Hippocampal formation (tissue), 2 donors: ENCODE data around the gene HMGN5.
A peak's percentile ranks its signal among the peaks of the same experiment; 100 is the strongest.

Experiments
- DNase-seq, 2 donors: peaks; one replicate each; lab custom pipeline; 2025; lab: John Stamatoyannopoulos, UW

The HMGN5 gene, protein sequence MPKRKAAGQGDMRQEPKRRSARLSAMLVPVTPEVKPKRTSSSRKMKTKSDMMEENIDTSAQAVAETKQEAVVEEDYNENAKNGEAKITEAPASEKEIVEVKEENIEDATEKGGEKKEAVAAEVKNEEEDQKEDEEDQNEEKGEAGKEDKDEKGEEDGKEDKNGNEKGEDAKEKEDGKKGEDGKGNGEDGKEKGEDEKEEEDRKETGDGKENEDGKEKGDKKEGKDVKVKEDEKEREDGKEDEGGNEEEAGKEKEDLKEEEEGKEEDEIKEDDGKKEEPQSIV

DNA sequence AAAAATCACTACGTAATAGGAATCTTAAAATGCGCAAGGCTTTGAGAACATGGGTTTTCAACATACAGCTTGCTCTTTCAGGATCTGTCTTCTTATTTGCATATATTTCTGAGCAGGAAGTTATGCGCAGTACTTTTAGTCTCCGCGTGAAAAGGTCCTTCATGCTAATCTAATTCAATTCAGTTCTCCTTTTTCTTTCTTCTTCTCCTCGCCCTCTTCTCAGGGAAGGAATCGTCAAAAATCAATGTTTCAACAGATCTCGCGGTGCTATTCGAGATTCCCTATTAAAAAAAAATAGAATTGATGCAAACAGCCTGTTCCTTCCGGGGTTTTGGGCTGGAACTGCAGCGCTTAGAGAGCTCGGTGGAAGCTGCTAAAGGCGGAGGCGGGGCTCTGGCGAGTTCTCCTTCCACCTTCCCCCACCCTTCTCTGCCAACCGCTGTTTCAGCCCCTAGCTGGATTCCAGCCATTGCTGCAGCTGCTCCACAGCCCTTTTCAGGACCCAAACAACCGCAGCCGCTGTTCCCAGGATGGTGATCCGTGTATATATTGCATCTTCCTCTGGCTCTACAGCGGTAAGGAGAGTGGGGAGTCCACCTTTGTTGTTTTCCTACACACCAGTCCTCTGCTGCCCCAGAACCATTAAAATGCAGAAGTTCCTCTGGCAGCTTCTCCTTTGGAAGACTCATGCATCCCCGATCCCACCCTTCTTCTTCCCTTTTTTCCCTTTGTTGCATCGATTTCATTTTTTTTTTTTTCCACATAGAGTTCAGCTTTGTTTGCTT lies at the start of gene HMGN5, which contains the start of gene SH3BGRL:
Gene HMGN5 (minus strand): TSS at position 243 of the 785 bp plus-strand sequence. CDS start 80,364 bp downstream, outside the sequence.
Gene SH3BGRL (plus strand): TSS at position 432 of the 785 bp plus-strand sequence. CDS start 99 bp downstream, at position 531.
- DNase-seq = peak; percentile 50 to 62

DNA sequence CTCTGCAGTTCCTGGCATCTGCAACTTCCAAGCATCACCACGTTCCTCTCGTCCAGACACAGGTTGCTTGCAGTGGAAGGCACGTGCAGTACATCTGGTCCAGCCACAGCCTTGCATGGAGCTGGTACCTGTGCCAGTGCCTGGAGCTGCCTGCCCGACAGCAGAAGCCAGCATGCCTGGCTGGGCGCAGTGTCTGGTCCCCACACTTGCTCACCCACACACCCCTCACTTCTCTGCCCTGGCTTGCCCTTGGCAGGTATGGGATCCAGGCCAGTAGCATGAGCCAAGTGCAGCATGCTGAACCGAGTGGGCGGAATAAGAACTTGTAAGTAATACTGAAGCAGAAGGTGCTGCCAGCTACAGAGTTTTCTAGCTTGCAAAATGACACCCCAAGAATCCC lies 40.0 kb upstream of the HMGN5 start:
- DNase-seq = no peak

DNA sequence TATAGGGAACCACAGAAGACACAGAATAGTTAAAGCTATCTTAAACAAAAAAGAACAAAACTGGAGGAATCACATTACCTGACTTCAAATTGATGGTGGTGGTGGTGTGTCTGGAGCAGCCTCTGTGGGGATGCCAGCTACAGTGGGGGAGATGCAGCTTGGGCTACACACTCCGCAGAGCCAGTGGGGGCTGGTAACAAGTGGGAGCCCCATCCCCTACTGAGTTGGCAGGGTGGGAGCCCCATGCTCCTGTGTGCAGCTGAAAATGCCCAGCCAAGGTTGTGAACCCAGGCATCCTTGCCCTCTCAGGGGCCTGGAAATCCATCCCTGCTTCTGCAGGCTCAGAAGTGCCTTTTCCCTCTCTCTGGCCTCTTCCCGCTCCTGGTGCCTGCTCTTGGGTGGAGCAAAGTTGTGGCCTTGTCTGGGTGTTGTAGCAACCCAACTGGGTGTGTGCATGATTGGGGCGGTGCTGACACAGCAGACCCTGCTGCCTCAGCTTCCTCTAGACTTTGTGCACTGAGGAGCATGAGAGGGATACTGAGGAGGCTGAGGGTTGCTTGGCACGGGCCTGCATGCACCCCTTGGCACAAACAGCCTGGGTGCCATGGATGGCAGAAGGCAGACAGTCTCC lies 39.1 kb upstream of the HMGN5 start:
- DNase-seq = no peak

DNA sequence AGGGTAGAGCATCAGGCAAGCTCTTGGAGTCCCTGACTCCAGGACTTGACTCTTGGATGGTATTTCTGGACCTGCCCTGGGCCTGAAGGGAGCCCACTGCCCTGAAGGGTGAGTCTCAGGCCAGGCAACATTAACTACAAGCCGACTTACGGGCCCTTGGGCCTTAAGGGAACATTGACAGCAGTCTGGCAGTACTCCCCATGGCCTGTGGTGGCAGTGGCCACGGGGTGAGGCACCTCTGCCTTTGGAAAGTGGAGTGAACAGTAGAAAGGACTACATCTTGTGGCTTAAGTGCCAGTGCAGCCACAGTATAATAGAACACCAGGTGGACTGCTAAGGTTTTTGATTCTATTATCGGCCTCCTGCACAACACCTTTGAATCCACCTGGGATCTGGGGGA lies 36.5 kb upstream of the HMGN5 start:
- DNase-seq = no peak

DNA sequence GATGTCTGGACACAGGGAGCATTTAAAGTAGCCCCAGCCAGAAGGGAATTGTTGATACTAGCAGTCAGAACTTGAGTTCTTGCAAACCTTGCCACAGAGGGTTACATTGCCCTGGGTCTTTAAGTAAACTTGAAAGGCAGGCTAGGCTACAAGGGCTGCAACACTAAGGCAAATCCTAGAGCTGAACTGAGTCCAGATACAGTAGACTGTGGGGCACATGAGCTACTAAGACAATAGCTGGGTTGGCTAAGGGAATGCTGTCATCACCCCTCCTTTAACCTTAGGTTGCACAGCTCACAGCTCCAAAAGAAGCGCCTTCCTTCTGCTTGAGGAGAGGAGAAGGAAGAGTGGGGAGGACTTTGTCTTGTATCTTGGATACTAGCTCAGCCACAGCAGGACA lies 35.8 kb upstream of the HMGN5 start:
- DNase-seq = no peak

DNA sequence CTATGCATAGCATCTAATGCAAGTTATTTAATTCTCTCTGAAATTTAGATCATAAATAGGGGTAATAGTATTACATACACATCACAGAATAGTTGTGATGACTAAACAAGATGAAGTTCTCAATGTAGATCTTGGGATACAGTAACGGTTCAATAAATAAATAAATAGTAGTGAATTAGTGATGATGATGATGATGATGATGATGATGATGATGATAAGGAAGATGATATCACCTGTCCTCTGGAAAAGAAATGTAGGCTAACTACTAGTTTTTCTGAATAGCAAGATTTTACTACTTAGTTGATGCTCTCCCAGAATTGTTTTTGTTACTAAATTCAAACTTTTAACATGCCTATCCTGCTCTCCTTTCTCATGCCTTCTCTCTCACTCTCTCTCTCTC lies 30.5 kb upstream of the HMGN5 start:
- DNase-seq = no peak

DNA sequence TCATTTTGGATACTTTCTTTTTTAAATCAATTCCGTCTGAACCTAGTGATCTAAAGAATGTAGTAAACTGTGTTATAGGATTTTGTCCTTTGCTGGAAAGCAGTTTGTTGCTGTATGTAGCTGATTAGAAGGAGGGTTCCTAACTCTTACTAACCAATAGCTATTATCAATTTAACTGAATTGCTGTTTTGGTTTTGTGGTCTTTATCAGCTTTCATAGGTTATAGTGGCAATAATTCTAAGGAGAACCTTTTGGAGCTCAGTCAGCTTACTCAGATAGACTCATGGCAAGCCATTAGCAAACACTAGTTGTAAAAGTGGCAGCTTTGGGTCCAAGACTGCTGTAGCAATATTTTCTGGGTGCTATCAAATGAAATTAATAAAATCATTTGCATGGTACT lies 29.8 kb upstream of the HMGN5 start:
- DNase-seq = no peak

DNA sequence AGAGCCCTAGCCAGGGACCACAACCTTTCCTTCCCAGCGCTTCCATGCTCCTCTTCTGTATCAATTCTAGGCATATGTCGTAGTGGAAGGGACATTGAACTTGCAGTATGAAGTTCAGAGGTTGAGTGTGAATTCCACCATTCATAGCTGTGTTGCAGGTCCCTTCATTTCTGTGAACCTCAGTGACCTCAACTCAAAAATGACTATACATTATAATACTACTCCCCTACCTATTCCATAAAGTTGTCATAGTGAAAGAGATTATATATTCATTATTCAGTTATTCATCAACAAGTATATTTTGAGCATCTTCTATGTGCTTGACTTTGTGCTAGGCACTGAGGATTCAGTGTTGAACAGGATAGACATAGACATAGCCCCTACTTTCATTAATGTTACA lies 28.2 kb upstream of the HMGN5 start:
- DNase-seq = no peak

DNA sequence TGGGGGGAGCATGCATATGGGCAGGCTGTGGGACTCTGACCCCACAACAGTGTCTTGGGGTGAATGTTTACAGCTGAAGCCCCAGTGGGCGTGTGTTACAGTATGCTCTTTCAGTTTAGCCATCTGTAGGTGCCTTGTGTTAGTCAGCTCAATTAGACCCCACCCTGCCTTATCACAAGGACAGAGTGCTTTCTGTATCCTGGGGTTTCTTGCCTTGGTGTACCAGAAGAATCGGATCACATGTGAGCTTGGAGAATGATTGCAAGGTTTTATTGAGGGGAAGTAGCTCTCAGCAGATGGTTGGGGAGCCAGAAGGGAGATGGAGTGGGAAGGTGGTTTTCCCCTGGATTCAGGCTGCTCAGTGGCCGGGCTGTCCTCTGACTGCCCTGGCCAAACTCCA lies 27.5 kb upstream of the HMGN5 start:
- DNase-seq = no peak

DNA sequence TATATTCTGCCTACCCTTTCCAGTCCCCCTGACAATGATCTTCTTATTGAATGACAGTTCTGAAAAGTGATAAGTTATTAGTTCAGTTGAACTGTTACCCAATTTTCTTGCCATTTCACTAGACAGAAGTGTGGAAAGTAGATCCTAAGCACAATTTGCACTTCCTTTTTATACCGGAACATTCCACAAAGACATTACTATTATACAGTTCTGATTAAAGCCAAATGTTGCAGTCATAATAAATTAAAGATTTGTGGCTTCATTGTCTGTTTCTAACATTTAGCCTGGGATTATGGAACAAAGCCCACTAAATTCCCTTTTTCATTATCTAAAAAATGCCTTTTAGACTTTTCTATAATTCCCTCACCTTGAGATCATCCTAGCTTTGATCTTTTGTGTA lies 14.0 kb upstream of the HMGN5 start:
- DNase-seq = no peak

DNA sequence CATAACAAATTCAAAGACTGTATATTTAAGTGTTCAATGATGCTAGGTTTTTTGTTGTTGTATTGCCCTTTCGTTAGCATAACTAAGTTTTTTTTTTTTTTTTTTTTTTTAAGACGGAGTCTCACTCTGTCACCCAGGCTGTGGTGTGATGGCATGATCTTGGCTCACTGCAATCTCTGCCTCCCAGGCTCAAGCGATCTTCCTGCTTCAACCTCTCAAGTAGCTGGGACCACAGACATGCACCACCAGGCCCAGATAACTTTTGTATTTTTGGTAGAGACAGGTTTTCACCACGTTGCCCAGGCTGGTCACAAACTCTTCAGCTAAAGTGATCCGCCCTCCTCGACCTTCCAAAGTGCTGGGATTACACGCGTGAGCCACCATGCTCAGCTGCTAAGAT lies 7.2 kb upstream of the HMGN5 start:
- no peak for DNase-seq

DNA sequence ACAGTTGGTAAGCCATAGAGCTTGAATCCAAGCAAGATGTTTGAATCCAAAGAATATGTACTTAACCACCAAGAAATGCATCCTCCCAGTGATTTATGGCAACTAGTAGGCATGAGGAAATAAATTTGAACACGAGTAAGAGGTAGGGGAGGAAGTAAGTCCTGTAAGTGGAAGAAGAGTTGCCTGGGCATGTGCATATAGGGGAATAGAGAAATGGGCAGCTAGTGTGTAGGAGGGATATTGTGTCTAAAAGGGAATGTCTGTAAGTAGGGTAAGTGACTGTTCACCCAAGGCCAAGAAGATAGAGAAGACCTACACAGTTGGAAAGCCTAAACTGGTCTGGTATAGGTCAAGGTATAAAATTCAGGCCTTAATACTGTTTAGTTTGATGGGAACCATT lies 4.8 kb upstream of the HMGN5 start:
- DNase-seq = no peak

DNA sequence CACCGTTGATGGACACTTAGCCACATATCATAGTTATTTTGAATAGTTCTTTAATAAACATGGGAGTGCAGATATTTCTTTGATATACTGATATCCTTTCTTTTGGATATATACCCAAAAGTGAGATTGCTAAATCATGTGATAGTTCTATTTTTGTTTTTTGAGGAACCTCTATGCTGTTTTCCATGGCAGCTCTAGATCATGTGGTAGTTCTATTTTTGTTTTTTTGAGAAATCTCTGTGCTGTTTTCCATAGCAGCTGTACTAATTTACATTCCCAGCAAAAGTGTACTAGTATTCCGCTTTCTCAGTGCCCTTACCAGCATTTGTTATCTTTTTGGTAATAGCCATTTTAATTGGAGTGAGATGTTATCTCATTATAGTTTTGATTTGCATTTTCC lies 3.8 kb upstream of the HMGN5 start:
- no peak for DNase-seq

DNA sequence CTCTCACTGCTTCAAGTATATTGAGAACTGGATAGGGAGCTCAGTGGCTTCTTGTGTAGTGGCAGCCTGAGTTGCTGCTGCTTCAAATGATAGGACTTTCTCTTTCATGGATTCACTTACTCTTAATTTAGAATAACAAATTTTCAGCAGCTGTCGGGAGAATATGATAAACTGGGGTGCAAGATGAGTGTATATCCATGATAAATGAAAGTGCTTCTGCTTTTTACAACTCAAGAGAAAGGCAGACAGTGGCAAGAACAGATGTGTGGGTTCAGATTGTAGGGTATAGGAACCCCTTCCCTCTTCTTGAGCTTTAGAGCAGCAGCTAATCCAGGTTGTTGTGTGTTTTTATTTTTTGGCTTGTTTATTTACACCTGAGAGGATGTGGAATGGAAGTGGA lies 1.2 kb upstream of the HMGN5 start:
- no peak for DNase-seq

DNA sequence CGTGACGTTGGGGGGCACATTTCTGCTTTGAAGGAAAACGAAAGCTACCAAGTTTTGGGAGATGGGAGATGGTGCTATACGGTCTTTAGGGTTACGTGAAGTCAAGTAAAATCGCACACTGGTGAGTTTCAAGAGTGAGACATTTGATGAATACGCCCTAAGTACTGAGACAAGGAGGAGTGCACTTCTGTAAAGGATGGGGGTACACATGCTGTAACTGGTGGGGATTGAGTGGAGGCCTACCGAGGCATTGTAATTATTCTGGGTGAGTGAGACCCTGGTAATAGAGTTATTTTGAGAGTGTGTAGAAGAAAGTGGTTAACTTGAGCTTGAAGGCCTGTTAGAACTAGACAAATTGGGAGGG lies 725 bp upstream of the HMGN5 start:
- peak in 1 of 2 donors; percentile 4 for DNase-seq

DNA sequence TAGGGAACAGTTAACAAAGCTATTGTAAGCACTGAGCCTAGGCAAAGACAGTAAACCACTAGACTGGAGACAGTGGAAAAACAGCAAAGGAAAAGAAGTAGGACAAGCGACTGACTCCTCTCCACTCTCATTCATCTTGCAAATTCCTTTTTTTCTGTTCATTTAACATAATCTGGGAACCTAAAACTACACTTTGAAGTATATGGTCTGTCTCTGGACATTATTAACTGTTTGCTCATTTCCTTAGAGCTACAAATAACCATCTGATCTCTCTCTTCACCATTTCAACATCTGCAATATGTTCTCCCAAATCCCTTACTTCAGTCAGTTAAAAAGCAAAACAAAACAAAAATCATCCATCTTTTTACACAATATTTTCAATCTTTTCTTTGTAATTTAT lies 642 bp downstream of the HMGN5 start:
- no peak for DNase-seq

DNA sequence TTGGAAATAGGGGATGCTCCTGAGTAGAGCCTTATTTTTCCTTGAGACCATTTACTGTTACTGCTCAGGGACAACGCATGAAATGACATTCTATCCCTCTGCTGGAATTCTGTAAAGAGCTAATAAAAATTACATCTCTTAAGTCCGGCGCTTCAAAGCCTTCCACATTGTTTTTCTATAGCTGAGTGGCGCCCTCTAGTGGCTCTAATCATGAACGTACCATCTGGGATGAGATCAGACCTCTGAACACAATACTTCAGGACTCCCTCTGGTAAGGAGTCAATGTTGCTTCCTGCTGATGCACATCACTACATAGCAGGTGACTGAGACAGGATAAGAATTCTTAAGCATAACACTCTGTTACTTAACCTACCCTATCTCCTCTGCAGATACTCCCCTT lies 6.0 kb downstream of the HMGN5 start:
- DNase-seq = peak; percentile 1 to 26

DNA sequence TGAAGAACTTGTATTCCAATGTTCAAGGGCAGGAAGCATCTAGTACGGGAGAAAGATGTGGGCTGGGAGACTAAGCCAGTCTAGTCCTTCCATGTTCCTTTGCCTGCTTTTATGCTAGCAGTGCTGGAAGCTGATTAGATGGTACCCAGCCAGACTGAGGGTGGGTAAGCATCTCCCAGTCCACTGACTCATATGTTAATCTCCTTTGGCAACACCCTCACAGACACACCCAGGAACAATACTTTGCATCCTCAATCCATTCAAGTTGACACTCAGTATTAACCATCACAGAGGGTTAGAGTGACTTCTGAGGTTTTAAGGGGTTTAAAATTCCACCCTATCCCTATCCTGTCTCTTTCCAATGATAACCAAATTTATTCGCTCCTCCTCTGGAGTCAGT lies 6.5 kb downstream of the HMGN5 start:
- DNase-seq = no peak

DNA sequence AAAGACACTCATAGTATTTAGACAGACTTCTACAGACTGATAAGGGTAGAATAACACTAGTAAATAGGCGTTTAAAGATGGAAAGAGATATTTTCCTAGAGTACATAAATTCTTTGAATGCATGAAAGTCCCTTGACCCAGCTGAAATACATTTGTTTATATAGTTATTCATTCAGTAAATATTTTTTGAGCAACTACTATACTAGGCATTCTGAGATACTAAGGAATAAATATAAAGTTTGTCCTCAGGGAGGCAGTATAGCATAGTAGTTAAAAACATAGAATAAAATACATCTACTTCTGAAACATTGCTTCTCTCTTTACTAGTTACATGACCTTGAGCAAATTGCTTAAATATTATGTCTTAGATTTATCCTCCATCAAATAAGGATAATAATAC lies 27.4 kb downstream of the HMGN5 start:
- DNase-seq = peak in 1 of 2 donors; percentile 30

DNA sequence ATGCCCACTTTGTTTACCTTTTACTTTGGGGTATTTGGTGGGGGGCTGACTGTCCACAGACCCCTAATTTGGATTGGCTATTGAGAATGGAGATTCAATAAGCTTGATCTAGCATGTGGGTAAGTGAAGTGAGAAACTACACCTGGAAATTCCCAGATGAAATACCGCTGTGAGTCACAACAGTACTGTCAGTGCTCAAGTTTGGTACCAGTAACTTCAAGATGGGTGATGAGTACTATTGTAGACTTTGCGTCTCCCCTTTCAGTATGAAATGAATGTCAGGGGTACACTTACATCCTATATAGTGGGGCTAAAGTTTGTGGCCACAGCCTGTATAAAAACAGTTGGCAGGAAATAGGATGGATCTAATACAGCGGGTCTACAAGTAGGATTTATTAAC lies 33.3 kb downstream of the HMGN5 start:
- no peak for DNase-seq

DNA sequence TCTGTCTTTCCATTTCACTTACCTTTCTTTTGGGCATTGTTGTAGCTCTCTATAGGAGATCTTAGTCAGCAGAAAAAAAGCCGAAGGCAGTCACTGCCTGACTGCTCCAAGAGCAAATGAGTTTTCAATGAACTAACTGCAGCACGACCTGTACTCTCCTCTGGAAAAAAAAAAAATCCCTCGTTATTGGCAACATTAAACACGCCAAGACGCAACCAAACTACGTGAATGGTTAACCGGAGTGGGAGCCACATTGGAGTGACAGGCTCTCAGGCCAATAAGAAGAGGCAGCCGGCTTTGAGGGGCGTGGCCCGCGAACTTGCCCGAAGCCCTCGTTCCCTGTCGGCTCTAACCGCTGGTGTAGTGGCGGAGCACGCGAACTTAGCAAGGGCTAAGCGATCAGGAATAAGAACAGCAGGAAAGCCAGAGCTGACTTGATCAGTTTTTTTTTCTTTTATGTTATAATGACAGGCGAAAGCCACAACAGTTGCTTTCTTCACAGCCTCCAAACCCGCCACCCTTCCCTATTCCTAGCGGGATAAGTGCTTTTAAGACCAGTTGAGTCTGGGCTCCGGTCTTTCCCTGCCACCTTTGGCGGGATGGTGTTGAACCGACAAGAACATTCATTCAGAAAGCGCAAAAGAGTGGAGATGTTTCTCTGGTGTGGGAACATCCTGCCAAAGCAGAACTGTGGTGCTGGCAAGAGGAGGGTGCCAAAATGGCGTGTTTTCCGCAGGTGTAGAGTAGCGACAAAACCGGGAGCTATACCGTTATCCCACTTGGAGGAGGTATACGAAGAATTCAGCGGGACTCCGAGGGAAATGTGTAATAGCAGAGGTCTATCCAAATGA lies 80.0 kb downstream of the HMGN5 start:
- DNase-seq = peak; percentile 76 to 78

DNA sequence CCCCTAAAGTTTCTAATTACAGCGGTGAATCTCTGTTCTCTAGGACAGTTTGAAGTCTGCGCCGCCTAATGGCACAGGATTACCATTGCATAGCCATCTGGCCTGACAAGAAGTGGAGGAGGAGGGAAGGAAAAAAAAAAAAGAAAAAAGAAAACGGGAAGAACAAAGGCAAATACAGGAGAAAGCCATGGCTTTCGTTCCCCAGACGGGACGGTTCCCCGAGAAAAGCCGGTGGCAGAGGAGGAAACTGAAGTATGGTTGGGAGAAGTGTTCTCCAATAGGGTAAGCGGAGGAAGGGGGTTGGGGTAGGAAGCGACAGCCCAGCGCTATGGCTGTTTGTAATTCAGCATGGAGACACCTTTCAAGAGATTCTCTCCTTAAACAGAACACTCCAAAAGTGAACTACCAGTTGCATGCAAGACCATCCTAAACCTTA lies 80.8 kb downstream of the HMGN5 start:
- peak; percentile 22 to 46 for DNase-seq
